GM21723 (cell line): ENCODE measurements around the gene IFNGR1.

ENCODE experiments used
- ATAC-seq: cut with Tn5 transposase; IDR thresholded peaks from one replicate; pipeline ENCODE4 v1.9.1; 2021; ENCODE audit warnings: mild to moderate bottlenecking, moderate library complexity; ENCODE audit not compliant: unreplicated experiment

Gene IFNGR1

DNA sequence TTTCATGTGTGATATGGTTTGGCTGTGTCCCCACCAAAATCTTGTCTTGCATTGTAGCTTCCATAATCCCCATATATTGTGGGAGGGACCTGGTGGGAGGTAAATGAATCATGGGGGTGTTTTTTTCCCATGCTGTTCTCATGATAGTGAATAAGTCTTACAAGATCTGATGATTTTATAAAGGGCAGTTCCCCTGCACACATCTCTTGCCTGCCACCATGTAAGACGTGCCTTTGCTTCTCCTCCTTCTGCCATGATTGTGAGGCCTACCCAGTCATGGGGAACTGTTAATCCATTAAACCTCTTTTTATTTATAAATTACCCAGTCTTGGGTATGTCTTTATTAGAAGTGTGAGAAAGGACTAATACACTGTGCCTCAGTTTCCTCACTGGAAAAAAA is 41.6 kb downstream of the IFNGR1 start:
- ATAC-seq: no peak

DNA sequence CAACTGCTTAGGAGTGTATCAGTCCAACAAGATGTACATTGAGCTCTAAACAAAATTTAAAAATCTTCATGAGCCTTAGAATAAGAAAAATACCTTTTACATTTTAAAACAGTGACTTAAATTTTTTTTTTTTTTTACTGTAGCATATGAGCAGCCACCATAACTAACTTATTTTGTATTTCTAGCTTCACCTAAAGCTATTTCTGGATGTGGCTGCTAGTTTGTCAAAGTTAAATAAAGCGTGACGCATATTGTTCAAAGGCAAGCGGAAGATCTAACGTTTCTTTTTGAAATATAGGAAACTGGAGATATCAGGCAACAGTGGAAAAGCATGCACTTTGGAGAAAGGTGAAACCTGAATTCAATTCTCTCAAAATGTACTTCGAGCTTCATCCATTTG is 42.5 kb downstream of the IFNGR1 start:
- no peak for ATAC-seq

DNA sequence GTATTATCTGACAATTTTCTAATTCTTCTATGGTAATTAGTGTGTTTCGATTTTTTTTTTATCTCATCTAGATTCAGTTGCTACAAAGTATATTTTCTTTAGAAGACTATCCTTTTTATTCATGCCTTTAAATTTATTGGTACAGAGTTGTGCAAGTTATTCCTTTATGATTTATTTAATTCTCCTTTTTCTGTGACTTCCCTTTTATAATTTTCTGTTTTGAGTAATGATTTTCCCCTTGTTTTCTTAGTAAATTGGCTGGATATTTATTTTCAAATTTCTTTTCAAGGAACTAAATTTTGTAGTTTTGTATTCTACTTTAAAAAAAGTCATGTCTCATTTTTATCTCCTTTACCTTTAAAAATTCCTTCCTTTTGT is 43.3 kb downstream of the IFNGR1 start:
- ATAC-seq: no peak

DNA sequence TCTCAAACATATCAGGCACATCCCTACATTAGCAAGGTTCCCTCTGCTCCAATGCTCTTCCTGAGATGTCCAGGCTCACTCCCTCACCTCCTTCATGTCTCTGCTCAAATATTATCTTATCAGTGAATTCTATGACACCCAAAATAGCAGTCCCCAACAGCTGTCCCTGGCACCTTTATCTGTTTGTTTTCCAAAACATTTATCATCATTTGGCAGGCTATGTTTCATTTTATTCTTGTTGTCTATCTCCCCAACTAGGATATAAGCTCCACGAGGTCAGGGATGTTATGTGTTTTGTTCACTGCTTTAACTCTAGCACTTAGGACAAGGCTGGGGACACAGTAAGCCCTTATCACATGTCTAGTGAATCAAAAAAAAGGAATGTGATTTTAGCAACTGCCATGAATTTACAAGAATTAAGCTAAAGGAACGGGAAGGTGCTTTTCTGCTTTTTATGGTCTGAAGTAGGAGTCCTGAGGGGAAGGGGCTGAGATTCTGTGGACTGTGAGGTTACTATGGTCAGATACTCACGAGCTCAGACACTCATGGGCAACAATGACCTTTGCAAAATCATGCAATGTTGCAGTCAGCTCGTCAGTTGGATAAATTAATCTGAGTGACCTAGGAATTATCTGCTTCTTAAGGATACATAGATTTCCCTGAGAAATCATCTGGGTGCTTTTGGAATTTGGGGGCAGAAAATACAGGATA is 43.9 kb downstream of the IFNGR1 start:
- ATAC-seq: no peak

DNA sequence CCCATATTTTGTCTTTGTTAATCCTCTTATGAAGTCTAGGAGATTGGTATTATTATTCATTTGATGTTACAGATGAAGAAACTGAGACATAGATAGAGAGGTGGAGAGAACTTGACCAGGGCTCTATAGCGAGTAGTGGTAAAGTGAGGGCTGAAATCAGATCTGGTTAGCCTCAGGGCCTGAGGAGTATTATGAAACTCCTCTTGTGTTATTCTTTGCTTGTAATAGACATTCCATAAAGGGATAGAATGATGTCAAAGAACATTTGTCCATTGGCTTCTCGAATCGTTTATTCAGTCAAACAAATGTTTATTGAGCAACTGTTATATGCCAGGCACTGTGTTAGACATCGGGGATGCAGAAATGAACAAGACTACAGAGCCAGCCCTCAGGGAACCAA is 45.7 kb downstream of the IFNGR1 start, which contains the start of gene IL22RA2:
Gene IL22RA2 (minus strand): TSS at position 144 of the 400 bp plus-strand sequence. CDS start 11,895 bp downstream, outside the sequence.
- no peak for ATAC-seq

DNA sequence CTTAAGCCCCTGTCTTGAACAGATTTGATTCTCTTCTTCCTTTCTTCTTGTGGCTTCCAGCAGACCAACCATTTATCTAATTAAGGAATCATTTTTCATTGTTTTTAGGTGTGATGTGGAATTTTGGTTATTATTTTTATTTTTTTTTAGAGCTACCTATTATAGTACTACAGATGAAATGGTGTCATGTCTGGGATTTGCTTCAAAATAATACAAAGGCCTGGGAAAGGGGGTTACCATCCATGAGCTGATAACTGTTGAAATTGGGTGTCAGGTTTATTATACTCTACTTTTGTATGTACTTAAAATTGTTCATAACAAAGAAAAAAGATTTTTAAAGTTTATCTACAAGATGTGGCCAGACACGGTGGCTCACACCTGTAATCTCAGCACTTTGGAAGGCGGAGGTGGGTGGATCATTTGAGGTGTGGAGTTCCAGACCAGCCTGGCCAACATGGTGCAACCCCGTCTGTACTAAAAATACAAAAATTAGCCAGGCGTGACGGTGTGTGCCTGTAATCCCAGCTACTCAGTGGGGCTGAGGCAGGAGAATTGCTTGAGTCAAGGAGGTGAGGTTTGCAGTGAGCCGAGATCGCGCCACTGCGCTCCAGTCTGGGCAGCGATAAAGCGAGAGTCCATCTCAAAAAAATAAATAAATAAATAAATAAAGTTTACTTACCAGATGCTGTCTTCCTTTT is 46.3 kb downstream of the IFNGR1 start:
- ATAC-seq: no peak

DNA sequence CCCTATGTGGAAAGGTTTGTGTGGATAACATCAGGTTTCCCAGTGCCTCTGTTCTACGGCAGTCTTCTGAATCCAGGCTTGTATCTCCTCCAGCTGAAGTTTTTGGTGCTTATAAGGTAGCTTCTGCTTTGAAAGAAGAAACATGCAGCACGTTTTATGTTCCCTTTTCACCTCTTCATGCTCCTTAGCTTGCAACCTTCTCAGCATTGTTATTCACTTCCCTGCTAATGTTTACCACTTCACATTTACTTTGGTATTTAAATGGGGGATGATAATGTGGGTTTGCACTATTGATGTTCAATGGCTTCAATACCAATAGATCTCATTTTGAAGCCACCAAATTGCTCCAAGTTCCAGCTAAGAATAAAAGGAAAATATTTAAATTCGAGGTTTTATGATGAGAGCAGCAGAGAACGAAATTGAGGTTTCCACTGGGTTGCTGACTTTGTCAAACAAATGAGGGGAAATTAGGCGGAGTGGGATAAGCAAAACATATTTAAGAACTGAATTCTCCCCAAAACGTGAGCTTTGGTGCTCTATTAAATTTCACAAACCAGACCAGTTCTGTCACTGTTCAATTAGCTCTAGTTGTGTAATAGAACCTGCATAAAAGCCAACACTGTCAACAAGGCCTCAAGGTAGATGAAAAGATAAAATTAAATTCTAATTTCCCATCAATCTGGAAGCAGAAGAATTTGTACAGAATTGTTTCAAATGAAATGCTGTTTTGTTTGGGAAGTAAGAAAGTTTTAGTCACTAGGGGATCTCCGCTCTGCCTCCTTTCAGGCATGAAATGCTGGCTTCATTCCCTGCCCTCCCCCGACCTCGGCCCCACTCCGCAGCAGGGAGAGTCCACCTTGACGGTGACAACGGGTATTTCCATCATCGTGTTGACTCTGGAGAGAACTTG is 47.1 kb downstream of the IFNGR1 start:
- ATAC-seq: peak; percentile 62

DNA sequence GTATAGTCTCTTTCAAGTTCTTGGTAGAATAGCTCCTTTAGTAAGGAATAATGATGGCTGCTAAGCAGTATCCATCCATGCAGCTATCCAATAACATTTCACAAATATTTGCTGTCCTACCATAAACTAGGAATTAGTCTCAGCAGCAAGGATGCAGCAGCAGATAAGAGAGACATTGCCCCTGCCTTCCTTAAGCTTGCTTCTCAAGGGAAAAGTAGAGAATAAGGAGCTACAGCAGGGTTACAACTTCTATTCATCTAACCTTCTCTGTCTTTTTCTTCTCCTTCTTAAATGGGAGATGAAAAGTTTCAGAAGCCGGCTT is 48.2 kb downstream of the IFNGR1 start:
- no peak for ATAC-seq

DNA sequence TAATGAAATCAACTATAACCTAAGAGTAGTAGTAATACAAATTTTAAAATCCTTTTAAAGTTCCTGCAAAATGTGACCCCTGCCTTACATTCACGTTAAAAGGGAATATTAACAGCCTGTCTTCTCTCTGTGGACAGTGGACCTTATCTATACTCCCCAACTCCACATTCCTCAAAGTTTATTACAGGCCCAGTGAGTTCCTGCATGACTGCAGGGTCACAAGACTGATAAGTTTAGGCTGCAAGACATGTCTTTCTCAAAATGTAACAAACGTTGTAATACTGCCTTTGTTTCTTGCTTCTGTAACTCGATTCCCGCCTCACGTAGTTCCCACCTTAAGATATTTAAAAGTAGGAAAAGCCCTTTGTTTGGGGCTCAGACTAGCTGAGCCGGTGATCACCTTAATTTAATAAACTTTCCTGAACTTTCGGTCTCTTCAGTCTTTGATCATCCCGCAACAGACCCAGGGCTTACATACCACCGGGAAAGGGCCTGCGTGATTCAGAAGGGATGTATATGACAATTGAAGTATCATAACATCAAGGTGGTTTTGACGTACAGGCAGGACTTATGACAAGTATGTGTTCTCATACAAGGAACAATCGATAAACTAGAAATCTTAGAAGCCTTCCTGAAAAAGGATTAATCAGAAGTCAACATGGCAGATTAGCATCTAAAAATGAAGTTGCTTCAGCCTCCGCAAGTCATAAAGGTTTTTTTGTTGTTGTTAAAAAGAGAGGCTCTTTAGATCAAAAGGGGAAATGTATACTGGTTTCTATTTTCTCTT is 48.7 kb downstream of the IFNGR1 start:
- no peak for ATAC-seq

DNA sequence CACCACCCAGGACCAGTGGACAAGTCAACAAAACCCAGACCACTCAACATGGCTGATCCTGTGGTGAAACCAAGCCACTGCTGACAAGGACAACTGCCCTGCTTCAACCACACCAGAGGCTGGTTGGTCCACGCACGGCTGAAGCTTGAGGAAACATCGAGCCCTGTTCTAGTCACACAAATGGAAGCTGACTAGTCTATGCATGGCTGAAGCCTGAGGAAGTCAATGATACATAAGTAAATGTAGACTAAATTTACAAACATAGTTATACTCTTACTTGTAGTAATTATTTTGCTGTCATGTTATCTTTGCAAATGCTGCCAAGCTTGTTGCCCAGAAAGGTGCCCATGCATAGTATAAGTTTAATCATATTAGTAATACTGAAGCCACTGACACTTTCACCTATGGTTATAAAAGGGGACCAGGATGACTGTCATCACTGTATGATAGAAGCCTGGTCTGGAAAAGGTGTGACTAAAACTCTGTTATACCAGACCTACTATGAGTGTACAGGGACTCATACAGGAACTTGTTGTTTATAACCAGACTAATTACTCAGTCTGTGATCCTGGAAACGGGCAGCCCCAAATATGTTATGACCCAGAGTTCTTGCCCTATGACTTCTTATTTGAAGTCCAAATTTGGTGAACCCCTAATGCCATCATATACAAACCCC is 51.3 kb downstream of the IFNGR1 start:
- no peak for ATAC-seq

DNA sequence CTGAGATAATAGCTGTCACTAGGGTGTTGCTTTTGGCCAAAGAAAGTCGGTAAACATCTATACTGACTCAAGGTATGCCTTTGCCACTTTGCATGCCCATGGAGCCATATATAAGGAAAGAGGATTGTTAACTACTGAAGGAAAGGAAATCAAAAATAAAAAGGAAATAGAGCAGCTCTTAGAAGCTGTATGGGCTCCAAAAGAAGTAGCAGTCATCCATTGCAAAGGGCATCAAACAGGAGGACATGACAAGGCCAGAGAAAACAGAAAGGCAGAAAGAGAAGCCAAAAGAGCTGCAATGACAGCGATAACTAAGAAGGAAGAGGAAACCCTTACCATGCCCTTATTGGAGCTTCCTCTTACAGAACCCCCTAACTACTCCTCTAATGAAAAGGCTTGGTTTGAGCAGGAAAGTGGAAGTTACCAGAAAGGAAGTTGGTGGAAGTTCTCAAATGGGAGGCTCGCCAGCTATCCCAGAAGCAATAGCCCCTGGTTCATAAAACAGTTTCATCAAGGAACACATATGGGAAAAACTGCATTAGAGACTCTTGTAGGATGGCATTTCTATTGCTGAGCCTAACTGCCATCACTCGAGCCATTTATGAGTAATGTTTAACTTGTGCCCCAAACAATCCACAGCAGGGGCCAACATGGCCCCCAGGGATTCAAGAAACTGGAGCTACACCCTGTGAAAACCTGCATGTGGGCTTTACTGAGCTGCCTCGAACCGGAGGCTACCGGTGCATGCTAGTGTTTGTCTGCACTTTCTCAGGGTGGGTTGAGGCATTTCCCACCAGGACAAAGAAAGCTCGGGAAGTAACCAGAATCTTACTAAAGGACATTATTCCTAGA is 52.7 kb downstream of the IFNGR1 start:
- no peak for ATAC-seq

DNA sequence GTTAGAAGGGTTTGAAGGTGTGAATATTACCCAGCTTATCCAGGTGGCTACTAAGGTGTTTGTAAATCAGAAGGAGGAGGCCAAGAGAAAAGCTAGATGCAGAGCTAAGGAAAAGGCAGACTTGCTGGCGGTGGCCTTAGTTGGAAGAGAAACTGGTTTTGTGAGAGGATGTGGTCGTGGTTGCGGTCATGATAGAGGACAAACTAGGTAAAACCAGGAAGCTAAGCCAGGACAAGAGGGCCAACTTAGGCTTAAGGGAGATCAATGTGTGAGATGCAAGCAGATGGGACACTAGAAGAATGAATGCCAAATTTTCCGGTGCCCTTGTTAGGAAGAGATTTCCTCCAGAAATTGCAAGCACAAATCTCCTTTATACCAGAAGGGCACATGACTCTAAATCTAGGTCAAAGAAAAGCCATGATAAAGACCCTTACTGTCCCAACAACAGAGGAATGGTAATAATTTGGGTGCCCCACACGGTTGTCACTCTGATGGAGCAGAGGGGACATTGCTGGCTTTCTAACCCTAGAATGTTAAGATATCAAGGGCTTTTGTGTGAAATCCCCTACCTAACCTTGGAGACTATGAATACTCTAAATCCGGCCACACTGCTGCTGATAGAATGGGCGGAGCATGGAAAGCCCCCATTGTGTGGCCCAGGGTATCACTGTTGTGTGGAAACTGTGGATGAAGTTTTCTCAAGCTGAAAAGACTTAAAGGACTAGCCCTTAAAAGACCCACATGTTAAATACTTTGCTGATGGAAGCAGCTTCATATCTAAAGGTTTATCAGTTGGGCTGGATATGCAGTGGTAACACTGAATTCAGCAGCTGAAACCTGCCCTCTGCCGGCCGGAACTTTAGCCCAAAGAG is 53.6 kb downstream of the IFNGR1 start:
- ATAC-seq: peak; percentile 70

DNA sequence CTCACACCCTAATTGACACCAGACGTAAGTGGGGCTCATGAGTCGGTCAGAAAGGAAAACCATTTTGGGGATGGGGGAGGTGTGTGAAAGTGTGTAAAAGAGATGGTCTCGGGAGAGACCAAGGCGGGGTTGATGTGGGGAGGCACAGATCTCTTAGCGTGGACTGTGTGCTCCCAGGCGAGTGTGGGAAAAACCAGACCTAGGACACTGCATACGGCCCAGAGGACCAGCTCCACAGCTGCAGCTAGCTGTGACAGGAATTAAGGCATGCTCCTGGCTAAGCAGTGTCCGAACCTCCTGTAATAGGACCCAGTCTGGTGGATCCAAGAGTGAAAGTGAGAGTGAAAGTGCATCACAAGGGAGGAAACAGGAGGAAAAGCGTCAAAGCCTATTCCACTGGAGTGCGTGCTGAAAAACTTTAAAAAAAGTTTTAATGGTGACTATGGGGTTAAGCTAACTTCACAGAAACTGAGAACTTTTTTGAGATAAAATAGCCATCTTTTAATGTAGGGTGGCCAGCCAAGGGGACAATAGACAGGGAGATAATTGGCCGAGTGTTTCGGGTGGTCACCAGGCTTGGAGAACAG is 55.4 kb downstream of the IFNGR1 start:
- no peak for ATAC-seq

DNA sequence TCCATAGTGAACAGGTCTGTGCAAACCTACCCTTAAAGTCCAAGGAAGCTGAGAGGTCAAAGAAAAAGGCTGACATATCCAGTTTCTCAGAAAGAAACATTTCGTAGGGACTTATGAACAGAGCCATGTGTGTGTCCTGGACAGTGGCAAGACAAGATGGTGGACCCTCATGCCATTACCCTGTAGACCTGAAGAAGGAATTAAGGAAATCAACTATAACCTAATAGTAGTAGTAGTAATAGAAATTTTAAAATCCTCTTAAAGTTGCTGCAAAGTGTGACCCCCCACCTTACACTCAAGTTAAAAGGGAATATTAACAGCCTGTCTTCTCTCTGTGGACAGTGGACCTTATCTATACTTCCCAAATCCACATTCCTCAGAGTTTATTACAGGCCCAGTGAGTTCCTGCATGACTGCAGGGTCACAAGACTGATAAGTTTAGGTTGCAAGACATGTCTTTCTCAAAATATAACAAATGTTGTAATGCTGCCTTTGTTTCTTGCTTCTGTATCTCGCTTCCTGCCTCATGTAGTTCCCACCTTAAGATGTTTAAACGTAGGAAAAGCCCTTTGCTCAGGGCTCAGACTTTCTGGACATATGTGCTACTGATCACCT is 56.4 kb downstream of the IFNGR1 start:
- ATAC-seq: no peak

DNA sequence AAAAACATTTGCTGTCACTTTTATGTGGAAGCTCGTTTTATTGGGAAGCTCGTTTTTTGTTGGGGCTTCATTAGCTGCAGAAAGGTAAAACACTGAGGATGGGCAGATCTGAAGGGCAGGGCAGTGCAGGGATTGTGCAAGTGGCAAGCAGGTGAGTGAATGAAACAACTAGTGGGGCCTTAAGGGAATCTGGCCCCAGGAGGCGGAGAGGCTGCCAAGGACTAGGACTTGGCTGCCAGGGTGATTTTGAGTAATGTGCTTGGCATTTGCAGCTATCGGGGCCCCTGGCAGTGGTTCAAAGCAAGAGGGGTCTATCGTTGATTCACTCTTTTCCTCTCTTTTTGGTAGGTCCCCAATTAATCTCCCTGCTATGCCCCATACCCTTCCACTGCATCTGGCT is 57.2 kb downstream of the IFNGR1 start:
- no peak for ATAC-seq

DNA sequence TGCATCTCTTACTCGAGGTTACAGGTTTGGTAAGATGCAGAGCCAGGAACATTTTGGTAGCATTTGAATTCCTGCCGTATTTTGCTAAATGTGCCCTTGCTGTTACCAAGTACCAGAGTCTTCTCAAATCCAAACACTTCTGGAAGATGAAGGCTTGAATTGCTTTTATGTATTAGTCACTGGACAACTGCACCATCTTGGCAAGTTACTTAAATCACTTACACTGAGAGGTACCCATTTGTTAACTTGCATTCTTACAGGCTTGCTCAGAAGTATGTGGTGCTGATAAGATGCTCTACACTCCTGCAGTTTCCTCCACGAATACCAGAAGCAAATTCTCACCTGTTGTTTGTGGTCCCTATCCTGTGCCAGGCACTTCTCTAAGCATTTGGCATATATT is 58.4 kb downstream of the IFNGR1 start:
- no peak for ATAC-seq

DNA sequence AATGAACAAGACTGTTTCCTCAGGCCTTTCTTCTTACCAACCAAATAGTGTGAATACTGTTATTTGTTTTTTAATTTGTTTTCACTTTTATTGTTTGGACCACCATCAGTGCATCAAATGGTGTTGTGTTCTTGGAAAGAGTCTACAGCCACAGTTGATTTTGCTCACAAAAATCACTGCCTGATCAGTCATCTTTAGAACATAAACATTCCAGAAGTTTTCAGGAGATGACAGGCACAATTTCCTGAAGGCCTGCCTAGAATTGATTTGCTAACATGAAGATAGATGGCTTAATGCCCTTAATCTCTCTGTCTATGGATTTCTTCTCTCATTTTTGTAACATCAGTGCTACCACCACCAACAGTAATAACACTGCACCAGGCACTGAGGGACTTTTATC is 59.3 kb downstream of the IFNGR1 start:
- no peak for ATAC-seq

DNA sequence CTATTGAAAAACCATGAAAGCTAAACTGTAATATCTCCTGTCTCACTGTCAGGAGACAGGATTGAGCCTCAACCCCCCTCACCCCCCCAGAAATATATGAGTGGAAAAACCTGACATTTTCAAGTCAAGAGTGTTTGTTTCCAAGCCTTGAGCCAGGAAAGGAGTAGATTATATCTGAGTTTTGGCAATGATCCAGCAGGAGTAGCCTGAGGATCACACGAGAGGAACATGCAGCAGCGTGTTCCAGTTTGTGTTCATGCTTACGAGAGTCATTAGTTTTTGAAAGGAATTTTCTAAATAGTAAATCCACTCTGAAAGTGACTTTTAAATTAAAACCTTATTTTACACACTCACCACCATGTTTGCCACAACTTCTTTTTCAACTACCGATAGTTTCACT is 61.6 kb downstream of the IFNGR1 start:
- ATAC-seq: no peak
